ENCODE measurements around the gene CABCOCO1.

Gene CABCOCO1

GRCh38 chr10:61750943-61751471 is 88.3 kb downstream of the CABCOCO1 start:
- peaks cover 34% of the 10 kb centered on the region for H3K4me1 ChIP-seq (ENCODE audit: control insufficient read depth, insufficient read depth, low read length)
- no peak overlapping the region for H3K9ac ChIP-seq (ENCODE audit: low read length)
- H3K27me3 ChIP-seq (ENCODE audit: control insufficient read depth, insufficient read depth, low read length): no peaks in the 10 kb centered on the region
- H3K36me3 ChIP-seq (ENCODE audit: control insufficient read depth, insufficient read depth, low read length): no peaks in the 10 kb centered on the region
- no peak overlapping the region for H3K4me3 ChIP-seq (ENCODE audit: low read length)
- H3K9me3 ChIP-seq (ENCODE audit: control insufficient read depth, low read length): no peaks in the 10 kb centered on the region

GRCh38 chr10:61751599-61751998 is 88.9 kb downstream of the CABCOCO1 start:
- no peak overlapping the region for H3K4me3 ChIP-seq (ENCODE audit: low read length)
- no peaks in the 10 kb centered on the region for H3K36me3 ChIP-seq (ENCODE audit: control insufficient read depth, insufficient read depth, low read length)
- H3K9me3 ChIP-seq (ENCODE audit: control insufficient read depth, low read length): no peaks in the 10 kb centered on the region
- H3K9ac ChIP-seq (ENCODE audit: low read length): no peak overlapping the region
- H3K4me1 ChIP-seq (ENCODE audit: control insufficient read depth, insufficient read depth, low read length): peaks cover 34% of the 10 kb centered on the region
- no peaks in the 10 kb centered on the region for H3K27me3 ChIP-seq (ENCODE audit: control insufficient read depth, insufficient read depth, low read length)

GRCh38 chr10:61752111-61753011 is 89.6 kb downstream of the CABCOCO1 start:
- H3K4me1 ChIP-seq (ENCODE audit: control insufficient read depth, insufficient read depth, low read length): peaks cover 34% of the 10 kb centered on the region

DNA sequence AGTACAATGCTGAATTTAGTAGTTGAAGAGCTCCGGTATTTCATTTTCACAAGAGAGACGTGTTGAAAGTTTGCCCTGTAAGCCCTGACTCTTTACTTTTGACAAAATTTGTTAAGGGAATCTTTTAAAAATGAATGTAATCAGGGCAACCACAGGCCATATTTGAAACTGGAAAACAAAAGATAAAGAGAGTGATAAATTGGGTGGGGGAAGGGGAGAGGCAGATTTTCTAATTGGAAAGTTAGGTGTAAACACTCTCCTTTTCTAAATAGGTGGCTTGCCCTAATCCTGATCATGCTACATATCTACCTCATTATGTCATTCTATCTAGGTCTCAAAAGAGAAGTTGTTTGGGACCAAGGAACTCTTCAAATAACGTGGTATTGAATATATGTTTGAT is 90.7 kb downstream of the CABCOCO1 start:
- H3K9me3 ChIP-seq (ENCODE audit: control insufficient read depth, low read length): no peaks in the 10 kb centered on the region
- H3K36me3 ChIP-seq (ENCODE audit: control insufficient read depth, insufficient read depth, low read length): no peaks in the 10 kb centered on the region
- H3K27me3 ChIP-seq (ENCODE audit: control insufficient read depth, insufficient read depth, low read length): no peaks in the 10 kb centered on the region
- H3K4me3 ChIP-seq (ENCODE audit: low read length): no peak overlapping the region
- H3K4me1 ChIP-seq (ENCODE audit: control insufficient read depth, insufficient read depth, low read length): peaks cover 45% of the 10 kb centered on the region
- no peak overlapping the region for H3K9ac ChIP-seq (ENCODE audit: low read length)

More at GRCh38 chr10:61752111-61753011, 89.6 kb downstream of the CABCOCO1 start:
- H3K36me3 ChIP-seq (ENCODE audit: control insufficient read depth, insufficient read depth, low read length): no peaks in the 10 kb centered on the region
- H3K9ac ChIP-seq (ENCODE audit: low read length): no peak overlapping the region
- H3K4me3 ChIP-seq (ENCODE audit: low read length): no peak overlapping the region
- no peaks in the 10 kb centered on the region for H3K27me3 ChIP-seq (ENCODE audit: control insufficient read depth, insufficient read depth, low read length)
- no peaks in the 10 kb centered on the region for H3K9me3 ChIP-seq (ENCODE audit: control insufficient read depth, low read length)

GRCh38 chr10:61754587-61755550 is 92.1 kb downstream of the CABCOCO1 start:
- H3K36me3 ChIP-seq (ENCODE audit: control insufficient read depth, insufficient read depth, low read length): no peaks in the 10 kb centered on the region
- H3K4me1 ChIP-seq (ENCODE audit: control insufficient read depth, insufficient read depth, low read length): peaks cover 46% of the 10 kb centered on the region
- no peak overlapping the region for H3K9ac ChIP-seq (ENCODE audit: low read length)
- no peaks in the 10 kb centered on the region for H3K9me3 ChIP-seq (ENCODE audit: control insufficient read depth, low read length)
- no peak overlapping the region for H3K4me3 ChIP-seq (ENCODE audit: low read length)
- H3K27me3 ChIP-seq (ENCODE audit: control insufficient read depth, insufficient read depth, low read length): no peaks in the 10 kb centered on the region

DNA sequence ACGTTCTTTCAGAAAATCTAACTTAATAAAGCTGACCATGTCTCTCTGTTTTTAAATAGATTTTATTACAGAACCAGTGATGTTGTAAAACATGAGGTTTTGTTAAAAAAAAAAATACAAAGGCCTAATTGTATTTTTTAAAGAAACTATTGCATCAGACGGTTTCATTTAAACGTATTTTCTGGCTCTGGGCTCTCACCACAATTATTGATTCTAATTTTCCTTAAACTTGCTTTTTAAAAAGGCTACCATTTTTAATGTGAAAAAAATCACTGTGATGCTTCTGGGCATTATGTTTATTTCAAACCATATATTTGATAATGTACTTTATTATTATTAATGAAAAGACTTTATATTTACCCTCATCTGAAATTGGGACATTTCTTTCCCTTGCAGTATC is 94.3 kb downstream of the CABCOCO1 start:
- Histone ChIP-seq H3K4me3 (ENCODE audit: low read length) (no peak overlapping the region), H3K4me1 (ENCODE audit: control insufficient read depth, insufficient read depth, low read length) (peaks cover 43% of the 10 kb centered on the region), H3K9ac (ENCODE audit: low read length) (no peak overlapping the region), H3K36me3 (ENCODE audit: control insufficient read depth, insufficient read depth, low read length) (no peaks in the 10 kb centered on the region), H3K27me3 (ENCODE audit: control insufficient read depth, insufficient read depth, low read length) (no peaks in the 10 kb centered on the region), H3K9me3 (ENCODE audit: control insufficient read depth, low read length) (no peaks in the 10 kb centered on the region)

GRCh38 chr10:61757525-61758397 is 95.0 kb downstream of the CABCOCO1 start:
- peaks cover 42% of the 10 kb centered on the region for H3K4me1 ChIP-seq (ENCODE audit: control insufficient read depth, insufficient read depth, low read length)
- no peak overlapping the region for H3K9ac ChIP-seq (ENCODE audit: low read length)
- H3K4me3 ChIP-seq (ENCODE audit: low read length): no peak overlapping the region
- no peaks in the 10 kb centered on the region for H3K9me3 ChIP-seq (ENCODE audit: control insufficient read depth, low read length)
- H3K36me3 ChIP-seq (ENCODE audit: control insufficient read depth, insufficient read depth, low read length): no peaks in the 10 kb centered on the region
- no peaks in the 10 kb centered on the region for H3K27me3 ChIP-seq (ENCODE audit: control insufficient read depth, insufficient read depth, low read length)

DNA sequence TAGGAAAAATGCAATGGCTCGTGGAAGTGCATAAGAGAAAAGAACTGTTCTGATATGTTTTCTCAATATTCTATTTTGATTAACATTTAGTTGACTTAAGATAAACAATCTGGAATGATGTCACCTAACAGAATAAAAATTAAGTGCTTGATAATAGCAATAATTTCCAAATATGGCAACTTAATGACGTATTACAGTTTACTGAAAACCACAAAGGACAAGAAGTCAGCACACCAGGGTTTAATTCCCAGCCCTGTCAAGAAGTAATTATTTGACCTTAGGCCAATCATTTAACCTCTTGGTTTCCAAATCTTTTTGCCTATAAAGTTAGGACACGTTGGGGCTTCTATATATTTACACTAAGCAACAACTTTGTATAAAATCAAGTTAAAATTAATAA is 95.7 kb downstream of the CABCOCO1 start:
- Histone ChIP-seq H3K36me3 (ENCODE audit: control insufficient read depth, insufficient read depth, low read length) (no peaks in the 10 kb centered on the region), H3K9me3 (ENCODE audit: control insufficient read depth, low read length) (no peaks in the 10 kb centered on the region), H3K4me1 (ENCODE audit: control insufficient read depth, insufficient read depth, low read length) (peaks cover 40% of the 10 kb centered on the region), H3K4me3 (ENCODE audit: low read length) (no peak overlapping the region), H3K27me3 (ENCODE audit: control insufficient read depth, insufficient read depth, low read length) (no peaks in the 10 kb centered on the region), H3K9ac (ENCODE audit: low read length) (no peak overlapping the region)

DNA sequence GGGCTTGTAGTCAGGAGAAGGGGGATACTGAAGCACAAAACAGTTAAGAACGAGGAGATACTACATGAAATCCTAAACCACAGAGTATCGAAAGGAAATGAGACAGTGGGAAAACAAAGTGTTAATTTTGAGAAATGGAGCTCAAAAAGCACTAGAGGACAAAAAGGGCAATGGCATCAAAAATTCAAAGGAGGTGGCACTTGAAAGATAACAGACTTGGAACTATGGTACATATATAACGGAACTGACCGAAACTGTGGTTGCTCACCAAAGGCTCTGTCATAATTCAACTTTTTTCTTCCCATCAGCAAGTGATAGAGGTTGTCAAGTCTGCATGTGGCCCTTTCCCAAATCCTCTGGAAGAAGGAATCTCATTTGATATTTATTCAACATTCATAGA is 97.0 kb downstream of the CABCOCO1 start:
- no peaks in the 10 kb centered on the region for H3K27me3 ChIP-seq (ENCODE audit: control insufficient read depth, insufficient read depth, low read length)
- no peak overlapping the region for H3K9ac ChIP-seq (ENCODE audit: low read length)
- H3K4me1 ChIP-seq (ENCODE audit: control insufficient read depth, insufficient read depth, low read length): peaks cover 33% of the 10 kb centered on the region
- no peaks in the 10 kb centered on the region for H3K36me3 ChIP-seq (ENCODE audit: control insufficient read depth, insufficient read depth, low read length)
- no peak overlapping the region for H3K4me3 ChIP-seq (ENCODE audit: low read length)
- no peaks in the 10 kb centered on the region for H3K9me3 ChIP-seq (ENCODE audit: control insufficient read depth, low read length)

- Histone ChIP-seq H3K36me3 (ENCODE audit: control insufficient read depth, insufficient read depth, low read length) (no peaks in the 10 kb centered on the region), H3K4me3 (ENCODE audit: low read length) (no peak overlapping the region), H3K27me3 (ENCODE audit: control insufficient read depth, insufficient read depth, low read length) (no peaks in the 10 kb centered on the region), H3K9me3 (ENCODE audit: control insufficient read depth, low read length) (no peaks in the 10 kb centered on the region), H3K9ac (ENCODE audit: low read length) (no peak overlapping the region), H3K4me1 (ENCODE audit: control insufficient read depth, insufficient read depth, low read length) (peaks cover 32% of the 10 kb centered on the region)
Observed at GRCh38 chr10:61760943-61761824, 98.5 kb downstream of the CABCOCO1 start.

Data from mucosa of stomach (tissue), 1 donor.